Trophoblast cell (in vitro differentiated cells and primary cell): Measurements from ENCODE around the gene FSTL4.
A peak's percentile ranks its signal among the peaks of the same experiment; 100 is the strongest.

Experiments used
- DNase-seq, 2 donors: peaks; one replicate each; pipeline ENCODE4 v3.0.0-alpha.2; 2016
- H2AFZ ChIP-seq: 2 replicates; pipeline ENCODE4 v1.6.1; 2013; ENCODE audit warnings: low read length, moderate library complexity, mild to moderate bottlenecking; ENCODE audit not compliant: insufficient read depth, poor library complexity
- H2AK5ac ChIP-seq: 2 replicates; pipeline ENCODE4 v1.6.1; 2013; ENCODE audit warnings: mild to moderate bottlenecking, low read length
- H2BK120ac ChIP-seq: 2 replicates; pipeline ENCODE4 v1.6.1; 2013; ENCODE audit warnings: low read length, mild to moderate bottlenecking, moderate library complexity; ENCODE audit not compliant: insufficient read depth, poor library complexity
- H2BK12ac ChIP-seq: 2 replicates; pipeline ENCODE4 v1.6.1; 2013; ENCODE audit warnings: mild to moderate bottlenecking, low read length, moderate library complexity
- H2BK5ac ChIP-seq: 2 replicates; pipeline ENCODE4 v1.6.1; 2013; ENCODE audit warnings: low read length, low read depth, moderate library complexity, mild to moderate bottlenecking; ENCODE audit not compliant: poor library complexity
- H3K14ac ChIP-seq: 2 replicates; pipeline ENCODE4 v1.6.1; 2013; ENCODE audit warnings: mild to moderate bottlenecking, low read length
- H3K18ac ChIP-seq: 2 replicates; pipeline ENCODE4 v1.6.1; 2013; ENCODE audit warnings: mild to moderate bottlenecking, low read length
- H3K23ac ChIP-seq: 2 replicates; pipeline ENCODE4 v1.6.1; 2013; ENCODE audit warnings: low read length
- H3K27ac ChIP-seq: 2 replicates; pipeline ENCODE4 v1.5.1; 2013; ENCODE audit warnings: low read depth, mild to moderate bottlenecking, inconsistent platforms, low read length, moderate library complexity
- H3K27me3 ChIP-seq: 2 replicates; pipeline ENCODE4 v1.6.1; 2013; ENCODE audit warnings: inconsistent platforms, mild to moderate bottlenecking, low read length, moderate library complexity; ENCODE audit not compliant: insufficient read depth
- H3K36me3 ChIP-seq, 2 experiments: 1 replicate in 1 of 2; 2 replicates in 1 of 2; pipeline ENCODE4 v1.6.1; 2013; ENCODE audit warnings: low read length in 2 of 2, mild to moderate bottlenecking in 2 of 2, moderate library complexity in 1 of 2; ENCODE audit not compliant: insufficient read depth in 2 of 2, control insufficient read depth in 1 of 2
- H3K4ac ChIP-seq: 2 replicates; pipeline ENCODE4 v1.6.1; 2013; ENCODE audit warnings: low read depth, mild to moderate bottlenecking, low read length, moderate library complexity
- H3K4me1 ChIP-seq, 2 experiments: 1 replicate in 1 of 2; 2 replicates in 1 of 2; pipeline ENCODE4 v1.6.1; 2013; ENCODE audit warnings: low read length in 2 of 2, mild to moderate bottlenecking in 2 of 2, moderate library complexity in 1 of 2; ENCODE audit not compliant: insufficient read depth in 2 of 2, control insufficient read depth in 1 of 2
- H3K4me2 ChIP-seq: 2 replicates; pipeline ENCODE4 v1.6.1; 2013; ENCODE audit warnings: inconsistent platforms, mild to moderate bottlenecking, low read length, moderate library complexity
- H3K4me3 ChIP-seq: 2 replicates; pipeline ENCODE4 v1.5.1; 2013; ENCODE audit warnings: mild to moderate bottlenecking, low read depth, low read length, inconsistent platforms
- H3K79me1 ChIP-seq: one replicate; pipeline ENCODE4 v1.6.1; 2013; ENCODE audit warnings: low read length
- H3K79me2 ChIP-seq: 2 replicates; pipeline ENCODE4 v1.6.1; 2013; ENCODE audit warnings: low read length, mild to moderate bottlenecking; ENCODE audit not compliant: control insufficient read depth, insufficient read depth, poor library complexity
- H3K9ac ChIP-seq: 2 replicates; pipeline ENCODE4 v1.6.1; 2013; ENCODE audit warnings: mild to moderate bottlenecking, low read length
- H3K9me3 ChIP-seq: 2 replicates; pipeline ENCODE4 v1.6.1; 2013; ENCODE audit warnings: low read depth, mild to moderate bottlenecking, control low read depth, inconsistent platforms, low read length; ENCODE audit not compliant: insufficient read depth
- H4K12ac ChIP-seq: 2 replicates; pipeline ENCODE4 v1.6.1; 2013; ENCODE audit warnings: low read depth, mild to moderate bottlenecking, low read length, moderate library complexity
- H4K8ac ChIP-seq: 2 replicates; pipeline ENCODE4 v1.6.1; 2013; ENCODE audit warnings: low read depth, mild to moderate bottlenecking, low read length, moderate library complexity
- H4K91ac ChIP-seq: one replicate; pipeline ENCODE4 v1.6.1; 2013; ENCODE audit warnings: low read depth, mild to moderate bottlenecking, low read length, moderate library complexity
- WGBS: extraction: QIAGEN DNeasy Blood & Tissue Kit; methylation state at CpG from one replicate; pipeline ENCODE4 v1.1.7; 2013; ENCODE audit warnings: missing lambda C conversion rate; ENCODE audit not compliant: insufficient read length, insufficient coverage; ENCODE audit errors: extremely low coverage; 5-methylcytosine and 5-hydroxymethylcytosine counted together

Gene FSTL4

GRCh38 chr5:133582971-133583370 lies 29.4 kb downstream of the FSTL4 start:
- Histone ChIP-seq H3K14ac (no peak overlapping the region), H4K91ac (no peak overlapping the region)

GRCh38 chr5:133581918-133582317 lies 30.4 kb downstream of the FSTL4 start:
- no peak overlapping the region for H3K9ac ChIP-seq

More at GRCh38 chr5:133582971-133583370, 29.4 kb downstream of the FSTL4 start:
- no peak overlapping the region for H3K18ac ChIP-seq
- H3K27me3 ChIP-seq = no peaks in the 10 kb centered on the region
- no peak overlapping the region for H2BK5ac ChIP-seq
- H2BK120ac ChIP-seq = no peak overlapping the region
- no peak overlapping the region for H2AK5ac ChIP-seq
- H3K79me2 ChIP-seq = no peaks in the 10 kb centered on the region
- peak overlapping the region; percentile 55 for H3K4me2 ChIP-seq
- no CpG with 5 or more reads among the region's 7 CpGs for whole genome bisulfite sequencing
- H2BK12ac ChIP-seq = no peak overlapping the region
- no peak overlapping the region for H2AFZ ChIP-seq
- H4K8ac ChIP-seq = no peak overlapping the region
- H3K9ac ChIP-seq = peak overlapping the region; percentile 47
- H4K12ac ChIP-seq = no peak overlapping the region
- peaks cover 0 to 1% of the 10 kb centered on the region in 2 experiments for H3K4me1 ChIP-seq
- no peak overlapping the region for H3K4ac ChIP-seq
- no peak for DNase-seq
- no peak overlapping the region for H3K23ac ChIP-seq
- H3K79me1 ChIP-seq = no peaks in the 10 kb centered on the region
- no peak overlapping the region for H3K4me3 ChIP-seq
- H3K9me3 ChIP-seq = peaks cover 3% of the 10 kb centered on the region
- no peaks in the 10 kb centered on the region for H3K36me3 ChIP-seq
- H3K27ac ChIP-seq = no peak overlapping the region

DNA sequence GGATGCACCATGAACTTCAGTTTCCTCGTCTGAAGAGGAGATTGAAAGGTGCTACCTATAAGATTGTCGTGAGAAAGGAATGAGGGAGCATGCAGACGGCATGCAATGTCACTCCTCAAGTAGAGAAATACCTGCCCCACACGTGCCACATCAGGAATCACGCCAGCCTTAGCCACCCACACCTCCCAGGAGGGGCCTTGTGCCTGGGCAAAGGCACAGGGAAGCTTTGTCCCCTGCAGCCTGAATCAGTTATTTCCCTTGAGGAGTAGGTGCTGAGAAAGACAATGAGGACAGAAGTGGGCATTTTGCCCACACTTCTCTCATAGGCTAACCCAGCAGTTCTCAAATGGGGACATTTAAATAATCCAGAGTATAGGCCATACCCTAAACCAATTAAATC lies 31.0 kb downstream of the FSTL4 start:
- DNase-seq = no peak
- H2BK120ac ChIP-seq = no peak overlapping the region

More at GRCh38 chr5:133581918-133582317, 30.4 kb downstream of the FSTL4 start:
- Histone ChIP-seq H3K23ac (no peak overlapping the region), H3K36me3 (no peaks in the 10 kb centered on the region), H3K27ac (no peak overlapping the region), H3K79me1 (no peaks in the 10 kb centered on the region), H2BK120ac (no peak overlapping the region), H4K8ac (no peak overlapping the region), H3K4me2 (no peak overlapping the region), H2BK5ac (no peak overlapping the region), H3K4me1 (peaks cover 0 to 1% of the 10 kb centered on the region in 2 experiments), H2BK12ac (no peak overlapping the region), H3K9me3 (peaks cover 3% of the 10 kb centered on the region), H4K12ac (no peak overlapping the region), H2AFZ (no peak overlapping the region), H3K27me3 (no peaks in the 10 kb centered on the region), H3K79me2 (no peaks in the 10 kb centered on the region), H3K4me3 (no peak overlapping the region), H2AK5ac (no peak overlapping the region), H3K18ac (no peak overlapping the region), H4K91ac (no peak overlapping the region), H3K4ac (no peak overlapping the region), H3K14ac (no peak overlapping the region)
- WGBS = no CpG with 5 or more reads among the region's 5 CpGs
- no peak for DNase-seq

GRCh38 chr5:133580618-133581017 lies 31.7 kb downstream of the FSTL4 start:
- no peak overlapping the region for H4K8ac ChIP-seq
- no peak overlapping the region for H3K23ac ChIP-seq
- no peak overlapping the region for H2AK5ac ChIP-seq
- no peaks in the 10 kb centered on the region for H3K79me2 ChIP-seq
- no peak for DNase-seq
- no peak overlapping the region for H4K12ac ChIP-seq
- no peaks in the 10 kb centered on the region for H3K36me3 ChIP-seq
- no peak overlapping the region for H3K4me2 ChIP-seq
- peaks cover 3% of the 10 kb centered on the region for H3K9me3 ChIP-seq
- H3K4me3 ChIP-seq = no peak overlapping the region
- WGBS = no CpG with 5 or more reads among the region's 7 CpGs
- no peak overlapping the region for H2BK12ac ChIP-seq
- H3K79me1 ChIP-seq = no peaks in the 10 kb centered on the region
- H3K14ac ChIP-seq = no peak overlapping the region
- no peak overlapping the region for H4K91ac ChIP-seq
- H2AFZ ChIP-seq = no peak overlapping the region
- no peak overlapping the region for H3K4ac ChIP-seq
- H3K4me1 ChIP-seq = peaks cover 0 to 1% of the 10 kb centered on the region in 2 experiments
- no peak overlapping the region for H2BK120ac ChIP-seq
- H2BK5ac ChIP-seq = no peak overlapping the region
- H3K9ac ChIP-seq = no peak overlapping the region
- no peak overlapping the region for H3K27ac ChIP-seq
- no peak overlapping the region for H3K18ac ChIP-seq
- H3K27me3 ChIP-seq = no peaks in the 10 kb centered on the region

More for the DNA sequence above, 31.0 kb downstream of the FSTL4 start:
- H4K8ac ChIP-seq = no peak overlapping the region
- no peak overlapping the region for H2AK5ac ChIP-seq
- H3K4me3 ChIP-seq = no peak overlapping the region
- H3K27me3 ChIP-seq = no peaks in the 10 kb centered on the region
- H3K27ac ChIP-seq = no peak overlapping the region
- H4K91ac ChIP-seq = no peak overlapping the region
- no peak overlapping the region for H3K14ac ChIP-seq
- peaks cover 3% of the 10 kb centered on the region for H3K9me3 ChIP-seq
- H4K12ac ChIP-seq = no peak overlapping the region
- H3K4me2 ChIP-seq = no peak overlapping the region
- WGBS = no CpG with 5 or more reads among the region's 5 CpGs
- no peak overlapping the region for H3K18ac ChIP-seq
- H3K79me2 ChIP-seq = no peaks in the 10 kb centered on the region
- H3K79me1 ChIP-seq = no peaks in the 10 kb centered on the region
- H3K9ac ChIP-seq = no peak overlapping the region
- H3K36me3 ChIP-seq = no peaks in the 10 kb centered on the region
- no peak overlapping the region for H2BK12ac ChIP-seq
- H3K4me1 ChIP-seq = peaks cover 0 to 1% of the 10 kb centered on the region in 2 experiments
- H3K23ac ChIP-seq = no peak overlapping the region
- H2BK5ac ChIP-seq = no peak overlapping the region
- no peak overlapping the region for H3K4ac ChIP-seq
- no peak overlapping the region for H2AFZ ChIP-seq
